ENCODE results near the gene GAS6.

Gene GAS6

DNA sequence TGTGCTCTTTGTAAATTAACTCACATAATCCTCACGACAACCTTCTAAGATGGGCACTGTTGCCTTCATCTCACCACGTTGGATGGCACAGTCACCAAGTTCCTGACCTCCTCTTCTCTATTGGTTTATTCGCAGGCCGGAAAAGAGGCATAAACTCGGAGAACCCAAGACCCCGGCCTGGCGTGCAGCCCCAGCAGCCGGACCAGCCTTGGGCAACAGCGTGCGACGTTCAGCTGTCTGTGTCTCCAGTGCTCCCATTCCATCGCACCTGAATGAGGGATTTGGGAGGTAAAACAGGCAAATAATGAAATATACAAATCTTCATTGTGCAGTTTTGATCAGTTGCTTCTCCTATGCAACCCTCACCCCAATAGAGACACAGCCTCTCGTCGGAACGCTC, 34.5 kb upstream of the GAS6 start:
- TF ChIP-seq, protein P1, sequence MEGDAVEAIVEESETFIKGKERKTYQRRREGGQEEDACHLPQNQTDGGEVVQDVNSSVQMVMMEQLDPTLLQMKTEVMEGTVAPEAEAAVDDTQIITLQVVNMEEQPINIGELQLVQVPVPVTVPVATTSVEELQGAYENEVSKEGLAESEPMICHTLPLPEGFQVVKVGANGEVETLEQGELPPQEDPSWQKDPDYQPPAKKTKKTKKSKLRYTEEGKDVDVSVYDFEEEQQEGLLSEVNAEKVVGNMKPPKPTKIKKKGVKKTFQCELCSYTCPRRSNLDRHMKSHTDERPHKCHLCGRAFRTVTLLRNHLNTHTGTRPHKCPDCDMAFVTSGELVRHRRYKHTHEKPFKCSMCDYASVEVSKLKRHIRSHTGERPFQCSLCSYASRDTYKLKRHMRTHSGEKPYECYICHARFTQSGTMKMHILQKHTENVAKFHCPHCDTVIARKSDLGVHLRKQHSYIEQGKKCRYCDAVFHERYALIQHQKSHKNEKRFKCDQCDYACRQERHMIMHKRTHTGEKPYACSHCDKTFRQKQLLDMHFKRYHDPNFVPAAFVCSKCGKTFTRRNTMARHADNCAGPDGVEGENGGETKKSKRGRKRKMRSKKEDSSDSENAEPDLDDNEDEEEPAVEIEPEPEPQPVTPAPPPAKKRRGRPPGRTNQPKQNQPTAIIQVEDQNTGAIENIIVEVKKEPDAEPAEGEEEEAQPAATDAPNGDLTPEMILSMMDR (conservative IDR thresholded peaks at IDR 0.05; ENCODE audit: low read length) = no peak
- no peak overlapping the region for H3K4me3 ChIP-seq (ENCODE audit: low read length)
- DNase-seq (ENCODE audit: low read depth) = no peak

DNA sequence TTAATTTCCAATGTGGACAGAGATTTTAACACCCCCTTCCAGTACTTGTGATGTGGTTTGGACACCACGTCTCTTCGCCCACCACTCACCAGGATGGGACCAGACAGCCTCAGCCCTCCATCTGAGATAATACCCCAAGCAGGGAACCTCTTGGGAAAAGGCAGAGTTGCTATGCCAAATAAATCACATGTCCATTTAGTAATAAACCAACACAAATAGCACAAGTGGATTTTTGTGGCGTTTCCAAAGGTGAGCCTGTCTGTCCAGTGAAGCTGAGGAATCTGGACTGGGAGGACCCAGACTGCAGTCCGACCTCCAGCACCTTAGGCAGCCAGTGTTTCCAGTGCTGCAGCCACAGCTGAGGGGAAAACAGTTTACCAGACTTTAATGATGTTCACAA, 34.1 kb upstream of the GAS6 start:
- TF ChIP-seq, protein P1 (conservative IDR thresholded peaks at IDR 0.05; ENCODE audit: low read length) = no peak
- DNase-seq (ENCODE audit: low read depth) = no peak
- H3K4me3 ChIP-seq (ENCODE audit: low read length) = no peak overlapping the region

GRCh38 chr13:113897161-113897560, 33.3 kb upstream of the GAS6 start:
- TF ChIP-seq, protein P1 (conservative IDR thresholded peaks at IDR 0.05; ENCODE audit: low read length) = no peak
- DNase-seq (ENCODE audit: low read depth) = peak; percentile 100
- no peak overlapping the region for H3K4me3 ChIP-seq (ENCODE audit: low read length)

GRCh38 chr13:113895436-113895835, 31.6 kb upstream of the GAS6 start:
- H3K4me3 ChIP-seq (ENCODE audit: low read length) = no peak overlapping the region
- DNase-seq (ENCODE audit: low read depth) = peak; percentile 54
- TF ChIP-seq, protein P1 (conservative IDR thresholded peaks at IDR 0.05; ENCODE audit: low read length) = no peak

GRCh38 chr13:113890774-113891480, 27.1 kb upstream of the GAS6 start:
- DNase-seq (ENCODE audit: low read depth) = no peak
- no peak overlapping the region for H3K4me3 ChIP-seq (ENCODE audit: low read length)
- TF ChIP-seq, protein P1 (conservative IDR thresholded peaks at IDR 0.05; ENCODE audit: low read length) = no peak

DNA sequence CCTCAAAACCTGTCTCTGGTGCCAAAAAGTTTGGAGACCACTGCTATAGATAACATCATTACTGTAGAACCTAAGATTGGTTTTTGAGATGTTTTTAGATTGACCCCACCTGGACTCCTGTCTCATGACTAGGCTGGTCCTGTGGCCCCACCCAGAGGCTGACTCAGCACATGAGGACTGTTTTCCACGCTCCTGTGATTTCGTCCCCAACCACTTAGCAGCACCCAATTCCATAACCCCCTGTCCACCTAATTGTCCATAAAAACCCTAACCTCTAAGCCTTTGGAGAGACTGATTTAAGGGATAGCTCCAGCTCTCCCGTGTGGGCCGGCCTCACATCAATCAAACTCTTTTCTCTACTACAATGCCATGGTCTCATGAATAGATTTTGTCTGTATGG, 25.6 kb upstream of the GAS6 start:
- TF ChIP-seq, protein P1 (conservative IDR thresholded peaks at IDR 0.05; ENCODE audit: low read length) = no peak
- DNase-seq (ENCODE audit: low read depth) = no peak
- H3K4me3 ChIP-seq (ENCODE audit: low read length) = no peak overlapping the region

DNA sequence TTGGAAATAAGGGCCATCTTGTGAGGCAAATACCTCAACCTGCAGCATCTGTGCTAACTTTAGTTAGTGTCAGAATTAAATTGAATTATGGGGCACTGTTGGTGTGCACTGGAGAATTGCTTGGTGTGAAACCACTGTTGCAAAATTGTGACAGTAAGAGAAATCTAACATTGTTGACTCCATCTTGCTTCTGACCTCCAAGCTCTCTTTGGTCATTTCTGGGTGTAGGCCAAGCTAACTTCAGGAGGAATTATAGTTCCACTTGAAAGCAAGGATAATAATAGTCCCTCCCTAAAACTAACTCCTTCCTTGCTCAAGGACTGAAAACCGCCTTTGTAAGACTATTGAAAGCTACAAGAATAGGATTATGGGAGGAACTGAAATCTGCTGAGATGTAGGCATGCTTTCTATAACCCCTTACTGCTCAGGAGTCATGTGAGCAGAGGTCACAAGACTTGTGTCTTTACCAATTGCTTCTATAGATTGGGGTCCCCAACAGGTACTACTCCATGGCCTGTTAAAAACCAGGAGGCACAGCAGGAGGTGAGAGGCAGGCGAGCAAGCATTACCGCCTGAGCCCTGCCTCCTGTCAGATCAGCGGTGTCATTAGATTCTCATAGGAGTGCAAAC, 24.9 kb upstream of the GAS6 start:
- TF ChIP-seq, protein P1 (conservative IDR thresholded peaks at IDR 0.05; ENCODE audit: low read length) = no peak
- no peak overlapping the region for H3K4me3 ChIP-seq (ENCODE audit: low read length)
- peak; percentile 82 for DNase-seq (ENCODE audit: low read depth)

Data from AG10803 (cell line).